ENCODE data around the gene AHSG.

The AHSG gene

DNA sequence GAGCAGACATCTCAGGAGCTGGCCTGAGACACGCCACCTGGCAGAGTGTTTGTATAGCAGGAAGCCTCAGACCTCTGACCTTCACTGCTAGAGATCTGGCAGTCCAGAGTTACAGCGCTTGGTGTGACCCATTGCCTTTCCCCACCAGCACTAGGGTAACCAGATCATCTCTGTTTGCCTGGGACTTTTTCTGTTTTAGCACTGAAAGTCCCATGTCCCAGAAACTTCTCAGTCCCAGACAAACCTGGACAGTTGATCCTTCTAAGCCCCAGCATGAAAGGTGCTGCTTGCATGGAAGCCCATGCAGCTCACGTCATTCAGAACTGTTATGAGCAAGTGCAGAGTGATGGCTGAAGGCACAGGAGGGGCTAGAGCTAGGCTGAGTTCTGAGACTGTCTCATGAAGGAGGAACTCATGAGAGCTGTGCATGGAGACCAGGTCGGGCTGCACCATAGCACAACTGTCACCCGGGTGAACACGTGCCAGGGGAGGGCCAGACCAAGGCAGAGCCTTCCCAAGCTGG lies 18.2 kb upstream of the AHSG start:
- no peak for DNase-seq

DNA sequence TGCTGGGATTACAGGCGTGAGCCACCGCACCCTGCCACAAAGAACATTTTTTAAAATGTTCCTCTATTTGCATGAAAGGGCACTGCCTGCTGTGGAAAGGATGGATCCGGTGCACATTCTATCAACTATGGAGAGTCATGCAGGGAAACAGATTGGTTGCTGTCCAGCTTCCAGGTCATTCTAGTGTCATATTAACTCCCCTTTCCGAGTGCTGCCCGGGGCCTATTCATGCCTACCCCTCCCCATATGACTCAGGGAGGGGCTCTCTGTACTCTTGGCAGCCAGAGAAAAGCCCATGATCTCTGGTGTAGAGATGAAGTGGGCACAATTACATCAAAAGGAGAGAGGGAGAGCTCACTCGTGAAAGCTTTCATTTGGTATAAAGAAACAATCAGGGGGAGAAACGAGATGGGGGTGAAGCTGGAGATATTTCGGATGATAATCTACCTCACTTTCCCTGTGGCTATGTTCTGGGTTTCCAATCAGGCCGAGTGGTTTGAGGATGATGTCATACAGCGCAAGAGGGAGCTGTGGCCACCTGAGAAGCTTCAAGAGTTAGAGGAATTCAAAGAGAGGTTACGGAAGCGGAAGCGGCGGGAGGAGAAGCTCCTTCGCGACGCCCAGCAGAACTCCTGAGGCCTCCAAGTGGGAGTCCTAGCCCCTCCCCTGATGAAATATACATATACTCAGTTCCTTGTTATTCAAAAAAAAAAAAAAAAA lies 16.1 kb upstream of the AHSG start:
- no peak for DNase-seq

GRCh38 chr3:186598108-186598784 lies 14.6 kb upstream of the AHSG start:
- no peak for DNase-seq

DNA sequence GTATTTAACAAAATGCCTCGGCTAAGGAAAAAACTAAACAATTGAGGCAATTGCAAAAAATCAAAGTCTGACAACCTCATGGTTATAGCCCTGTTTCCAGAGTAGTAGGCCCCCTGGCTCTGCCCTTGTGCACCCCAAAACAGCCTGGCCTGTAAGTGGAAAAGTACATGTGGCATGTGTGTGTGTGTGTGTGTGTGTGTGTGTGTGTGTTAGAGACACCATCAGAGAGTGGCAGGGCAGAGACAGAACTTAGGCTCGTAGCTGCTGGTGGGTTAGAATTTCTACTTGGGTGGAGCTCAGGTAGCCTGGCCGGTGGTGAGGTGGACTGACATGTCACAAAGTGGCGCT lies 14.1 kb upstream of the AHSG start:
- DNase-seq = no peak

DNA sequence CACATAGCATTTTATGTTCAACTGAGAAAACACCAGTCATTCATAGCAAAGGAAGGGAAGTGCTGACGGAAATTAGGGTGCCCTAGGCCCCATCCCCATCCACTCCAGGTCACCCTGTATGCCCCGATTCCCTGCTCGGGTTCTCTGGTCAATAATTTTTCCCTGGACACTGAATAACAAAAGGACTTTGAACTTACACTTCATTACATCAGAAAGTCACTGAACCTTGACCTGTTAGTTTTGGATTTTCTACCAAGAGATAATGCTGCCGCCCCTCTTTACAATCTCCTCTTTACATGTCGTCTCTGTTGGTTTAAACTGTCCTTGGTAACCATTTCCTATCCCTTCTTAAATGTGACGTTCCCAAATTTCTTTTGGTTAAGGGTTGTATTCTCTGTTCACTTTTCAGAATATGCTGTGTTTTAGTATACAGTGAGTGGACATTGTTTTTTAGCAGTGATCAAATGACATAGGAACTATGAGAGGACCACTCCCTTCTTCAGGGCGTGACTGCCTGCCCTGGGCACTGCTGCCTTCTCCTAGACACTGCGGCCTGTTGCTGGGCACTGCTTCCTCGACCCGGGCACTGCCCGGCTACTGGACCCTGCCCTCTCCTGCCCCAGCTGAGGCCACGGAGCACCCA lies 13.6 kb upstream of the AHSG start:
- no peak for DNase-seq

GRCh38 chr3:186599785-186600166 lies 13.1 kb upstream of the AHSG start:
- DNase-seq = no peak

DNA sequence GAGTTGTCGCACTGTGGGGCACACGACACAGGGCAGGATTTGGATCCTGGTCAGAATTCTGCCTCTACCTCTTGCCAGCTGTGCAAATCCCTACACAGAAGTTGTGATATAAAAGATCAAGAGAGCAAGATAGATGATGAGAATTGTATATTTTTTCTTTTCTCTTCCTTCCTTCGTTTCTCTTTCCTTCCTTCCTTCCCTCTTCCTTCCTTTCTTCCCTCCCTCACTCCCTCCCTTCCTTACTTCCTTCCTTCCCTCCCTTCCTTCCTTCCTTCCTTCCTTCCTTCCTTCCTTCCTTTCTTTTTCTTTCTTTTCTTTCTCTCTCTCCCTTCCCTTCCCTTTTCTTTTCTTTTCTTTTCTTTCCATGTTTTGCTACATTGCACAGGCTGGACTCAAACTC lies 12.0 kb upstream of the AHSG start:
- DNase-seq = no peak

- DNase-seq = no peak
Observed at GRCh38 chr3:186603159-186603558, 9.7 kb upstream of the AHSG start.

- no peak for DNase-seq
Observed at GRCh38 chr3:186605078-186605477, 7.8 kb upstream of the AHSG start.

DNA sequence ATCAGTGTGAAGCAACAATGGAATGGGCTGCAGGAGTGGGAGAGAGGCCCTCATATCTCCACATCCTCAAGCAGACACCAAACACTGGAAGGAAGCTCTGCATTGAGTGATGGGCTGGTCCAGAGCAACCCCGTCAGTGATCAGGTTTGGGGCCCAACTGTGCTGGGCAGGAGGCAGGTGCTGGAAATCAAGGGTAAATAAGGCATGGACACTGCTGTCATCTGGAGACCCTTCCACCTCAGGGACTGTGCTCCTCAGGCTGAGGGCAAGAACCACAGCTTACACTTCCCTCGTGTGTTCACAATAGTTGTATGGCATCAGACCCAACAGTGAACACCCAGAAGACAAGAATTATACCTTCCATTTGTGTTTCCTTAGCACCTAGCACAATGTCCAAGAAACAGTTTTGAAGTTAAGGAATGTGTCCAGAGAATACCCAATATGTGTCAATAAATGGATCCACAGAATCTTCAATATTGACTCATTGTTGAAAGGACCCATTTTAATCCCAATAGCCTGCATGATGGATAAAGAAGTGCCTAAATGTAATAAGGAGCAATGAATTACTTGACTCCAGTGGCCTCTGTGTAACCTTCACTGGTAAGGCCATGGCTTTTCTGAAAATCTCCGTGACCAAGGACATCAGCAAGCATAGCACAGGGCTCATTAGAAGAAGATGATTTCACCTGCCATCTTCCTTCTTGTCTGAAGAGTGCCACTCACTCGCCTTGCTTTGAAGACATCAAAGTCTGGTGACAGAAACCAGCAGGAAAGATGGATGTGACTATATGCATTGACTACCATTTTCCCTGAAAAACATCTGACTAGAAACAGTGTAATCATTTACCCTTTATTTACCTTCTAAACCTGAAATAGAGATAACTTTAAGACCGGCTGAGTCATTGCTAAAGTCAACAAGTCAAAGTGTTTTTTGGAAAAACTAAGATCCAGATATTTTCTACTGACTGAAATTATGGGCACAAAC lies 7.0 kb upstream of the AHSG start:
- no peak for DNase-seq

DNA sequence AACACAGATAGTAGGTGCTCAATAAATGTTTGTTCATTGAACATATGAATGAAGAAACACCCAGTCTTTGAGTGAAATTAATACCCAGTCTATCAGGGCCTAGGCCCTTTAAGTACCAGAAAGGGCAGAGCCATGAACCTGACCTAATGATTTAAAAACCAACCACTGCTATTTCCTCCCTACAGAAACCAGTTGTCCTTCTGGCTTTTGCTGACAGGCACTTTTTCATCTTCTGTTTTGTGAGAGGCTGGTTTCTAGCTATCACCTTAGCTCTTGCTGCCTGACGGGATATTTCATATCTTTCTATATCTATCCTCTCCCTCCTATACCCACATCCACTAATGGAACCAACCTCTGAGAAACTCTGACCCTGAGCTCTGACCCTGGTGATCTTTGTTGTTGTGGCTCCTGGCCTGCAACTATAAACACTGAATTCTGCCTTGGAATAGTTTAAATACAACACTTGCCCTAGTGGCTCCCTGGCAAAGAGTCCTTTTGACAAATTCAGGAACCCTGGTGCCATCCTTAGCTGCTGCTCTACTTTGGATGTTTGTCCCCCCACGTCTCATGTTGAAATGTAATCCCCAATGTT lies 4.1 kb upstream of the AHSG start:
- DNase-seq = no peak

- no peak for DNase-seq
Observed at GRCh38 chr3:186609247-186609868, 3.5 kb upstream of the AHSG start.

- DNase-seq = no peak
Observed at GRCh38 chr3:186612065-186612464, 795 bp upstream of the AHSG start.

DNA sequence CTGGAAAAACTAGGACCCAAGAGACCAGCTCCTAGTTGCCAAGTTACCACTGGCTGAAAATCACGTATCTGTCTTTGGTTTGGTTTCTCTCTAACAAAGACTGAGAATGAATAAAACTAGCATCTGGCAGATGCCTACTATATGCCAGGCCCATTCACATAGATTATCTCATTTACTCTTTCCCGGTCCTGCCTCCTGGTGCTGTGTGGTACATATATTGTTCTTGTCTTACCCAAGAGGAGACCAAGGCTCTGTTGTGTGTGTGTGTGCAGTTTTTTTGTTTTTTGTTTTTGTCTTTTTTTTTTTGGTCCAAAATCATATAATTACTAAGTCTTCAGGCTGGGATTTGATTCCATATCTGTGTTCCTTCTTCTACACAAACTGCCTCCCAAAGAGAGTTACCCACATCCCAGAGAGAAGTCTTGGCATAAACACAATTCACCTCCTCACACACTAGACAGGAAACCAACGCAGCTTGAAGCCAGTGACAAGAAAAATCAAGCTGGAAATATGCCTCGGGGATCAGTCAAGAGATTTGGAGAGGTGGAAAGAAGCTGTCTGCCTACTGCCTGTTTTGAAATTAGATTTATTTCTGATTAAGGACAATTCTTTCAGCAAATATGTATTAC lies 891 bp downstream of the AHSG start:
- no peak for DNase-seq

- no peak for DNase-seq
Observed at GRCh38 chr3:186614266-186614596, 1.4 kb downstream of the AHSG start.

DNA sequence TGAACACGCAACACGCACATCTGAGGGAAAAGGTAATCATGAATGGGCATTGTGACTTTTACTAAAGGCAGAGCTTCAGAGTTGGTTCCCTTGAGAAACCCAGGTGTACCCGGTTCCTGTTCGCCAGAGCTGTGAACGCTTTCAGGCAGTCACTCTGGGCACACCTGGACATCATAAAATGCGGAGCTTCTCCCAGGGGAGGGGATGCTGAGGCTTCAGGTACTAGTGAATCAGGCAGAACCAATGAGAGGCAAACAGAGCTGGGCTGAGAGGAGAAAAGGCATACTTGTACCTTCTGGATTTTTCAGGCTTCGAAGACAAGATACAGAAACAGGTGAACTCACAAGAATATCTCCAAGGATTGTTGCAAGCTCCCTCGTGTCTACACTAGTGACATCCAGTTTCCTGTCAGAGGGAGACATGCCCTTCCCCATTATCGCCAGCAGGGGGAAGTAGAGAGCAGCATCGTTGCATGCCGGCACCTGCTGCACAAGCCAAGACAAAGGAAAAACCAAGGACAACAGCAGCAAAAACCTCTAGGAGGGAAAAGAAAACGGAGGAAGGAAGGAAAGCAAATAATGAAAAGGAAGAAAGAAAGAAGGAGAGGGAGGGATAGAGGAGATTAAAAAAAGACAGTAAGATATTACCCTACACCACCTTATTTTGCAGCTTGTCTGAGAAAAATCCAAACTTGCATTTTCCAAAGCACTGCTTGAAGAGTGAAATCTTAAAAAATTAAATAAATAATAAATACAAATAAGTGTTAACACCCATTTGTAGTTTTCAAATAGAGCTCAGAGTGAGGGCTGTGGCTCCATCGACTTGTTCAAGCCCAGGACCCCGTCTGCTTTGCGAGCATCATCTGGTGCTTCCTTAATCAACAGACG lies 2.0 kb downstream of the AHSG start:
- peak; percentile 76 for DNase-seq

- DNase-seq = no peak
Observed at GRCh38 chr3:186616299-186616617, 3.4 kb downstream of the AHSG start.

DNA sequence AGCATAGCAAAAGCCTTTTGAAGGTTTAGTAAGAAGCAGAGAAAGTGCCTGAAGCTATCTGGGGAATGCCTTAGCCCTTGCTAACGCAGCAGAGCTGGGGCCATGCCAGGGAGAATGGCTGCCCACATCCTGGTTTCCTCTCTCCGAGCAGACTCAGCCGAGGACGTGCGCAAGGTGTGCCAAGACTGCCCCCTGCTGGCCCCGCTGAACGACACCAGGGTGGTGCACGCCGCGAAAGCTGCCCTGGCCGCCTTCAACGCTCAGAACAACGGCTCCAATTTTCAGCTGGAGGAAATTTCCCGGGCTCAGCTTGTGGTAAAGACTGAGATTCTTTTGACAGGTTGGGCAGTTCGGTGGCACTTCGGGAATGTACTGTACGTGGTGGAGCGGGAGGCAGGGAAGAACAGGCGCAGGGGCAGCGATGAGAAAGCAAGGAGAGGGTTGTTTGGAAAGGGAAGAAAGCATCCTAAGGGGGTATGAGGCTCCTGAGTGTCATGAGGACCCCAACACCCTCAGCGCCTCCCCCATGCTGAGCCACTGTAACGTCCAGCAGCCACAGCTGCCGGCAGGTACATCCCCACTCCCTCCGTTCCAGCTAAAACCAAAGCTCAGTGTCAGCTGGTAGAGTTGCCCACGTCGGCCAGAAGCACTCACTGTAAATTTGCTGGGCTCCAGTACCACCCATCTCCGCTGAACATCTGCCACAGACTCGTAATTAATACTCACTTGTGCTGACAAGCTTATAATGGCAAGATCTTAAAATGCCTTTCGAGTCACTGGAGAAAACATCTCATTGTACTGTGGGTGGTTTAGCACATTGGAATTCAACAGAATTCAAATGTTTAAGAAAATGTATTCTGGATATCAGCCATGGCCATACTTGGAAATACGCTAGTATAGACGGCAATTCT lies 4.4 kb downstream of the AHSG start:
- peak; percentile 84 for DNase-seq

- no peak for DNase-seq
Observed at GRCh38 chr3:186618318-186618938, 5.6 kb downstream of the AHSG start.

All from NCI-H774 (cell line).